Activated T-helper 1 cell treated with Interleukin-2 at 50 U/mL for 16 hours (primary cell): Measurements from ENCODE around the gene SLC26A6.

Experiments used
- DNase-seq: peaks from one replicate; pipeline ENCODE4 v3.0.0-alpha.2; 2020; ENCODE audit warnings: low read depth

Gene SLC26A6

GRCh38 chr3:48599077-48599501, 36.2 kb downstream of the SLC26A6 start:
- no peak for DNase-seq

GRCh38 chr3:48598323-48599076, 36.8 kb downstream of the SLC26A6 start:
- DNase-seq = no peak

GRCh38 chr3:48597408-48597800, 37.9 kb downstream of the SLC26A6 start:
- no peak for DNase-seq

GRCh38 chr3:48596676-48597407, 38.4 kb downstream of the SLC26A6 start:
- DNase-seq = no peak

GRCh38 chr3:48596157-48596556, 39.1 kb downstream of the SLC26A6 start:
- no peak for DNase-seq

DNA sequence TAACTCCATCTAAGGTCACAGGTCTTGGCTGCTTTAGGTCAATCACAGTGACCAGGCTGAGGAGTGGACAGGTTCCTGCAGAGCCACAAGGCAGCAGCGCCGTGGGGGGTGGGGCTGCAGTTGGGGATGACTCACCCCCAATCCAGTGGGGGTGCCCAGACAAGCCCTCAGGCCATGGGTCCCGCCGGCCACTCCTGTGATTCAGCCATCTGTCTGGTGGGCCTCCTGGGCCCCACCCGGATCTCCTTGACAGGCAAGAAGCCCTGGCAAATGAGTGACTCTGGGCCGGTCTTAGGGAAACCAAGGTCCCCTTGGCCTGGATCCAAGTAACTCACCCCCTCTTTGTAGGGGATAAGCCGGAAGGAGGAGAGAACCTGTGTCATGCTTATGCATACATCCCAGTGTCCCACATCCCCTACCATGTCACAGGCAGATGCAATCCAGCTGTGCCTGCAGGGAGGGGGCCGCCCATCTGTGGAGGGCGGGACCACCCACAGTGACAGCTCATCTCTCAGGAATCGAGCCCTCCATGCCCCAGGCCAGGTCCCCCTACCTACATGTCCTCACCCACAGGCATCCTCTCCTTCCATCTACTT, 39.6 kb downstream of the SLC26A6 start:
- DNase-seq = no peak

- no peak for DNase-seq
Measured at GRCh38 chr3:48595075-48595525, 40.2 kb downstream of the SLC26A6 start, which contains the start of gene COL7A1. Gene COL7A1 (minus strand): TSS chr3:48595329. CDS start chr3:48595159, 170 bp downstream.

DNA sequence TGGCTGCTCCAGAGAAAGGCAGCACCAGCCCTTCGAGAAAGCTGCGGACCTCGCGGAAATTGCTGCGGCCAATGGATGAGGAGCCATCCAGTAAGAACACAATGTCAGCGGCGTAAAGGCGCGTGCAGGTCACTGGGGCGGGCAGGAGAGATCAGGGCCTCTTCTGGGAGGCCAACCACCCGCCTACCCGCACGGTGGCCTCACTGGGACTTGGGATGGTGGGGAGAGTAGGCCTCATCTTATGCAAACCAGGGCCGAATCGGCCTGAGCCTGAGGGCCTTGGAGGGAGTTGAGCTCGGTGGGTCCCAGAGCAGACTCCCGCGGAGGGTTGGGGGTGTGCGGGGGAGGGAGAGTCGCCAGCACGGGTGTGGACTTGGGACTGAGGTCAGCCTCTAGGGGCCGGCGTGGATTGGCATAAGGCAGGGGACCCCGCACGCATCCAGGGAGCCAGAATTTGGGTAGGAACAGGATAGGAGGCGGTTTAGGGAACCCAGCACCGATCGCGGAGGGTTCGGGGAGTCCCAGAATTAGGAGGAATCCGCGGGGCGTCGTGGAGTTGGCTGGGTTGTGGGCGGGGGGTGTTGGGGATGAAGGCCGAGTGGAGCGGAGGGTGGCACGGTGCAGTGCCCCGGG, 40.7 kb downstream of the SLC26A6 start:
- DNase-seq = no peak

DNA sequence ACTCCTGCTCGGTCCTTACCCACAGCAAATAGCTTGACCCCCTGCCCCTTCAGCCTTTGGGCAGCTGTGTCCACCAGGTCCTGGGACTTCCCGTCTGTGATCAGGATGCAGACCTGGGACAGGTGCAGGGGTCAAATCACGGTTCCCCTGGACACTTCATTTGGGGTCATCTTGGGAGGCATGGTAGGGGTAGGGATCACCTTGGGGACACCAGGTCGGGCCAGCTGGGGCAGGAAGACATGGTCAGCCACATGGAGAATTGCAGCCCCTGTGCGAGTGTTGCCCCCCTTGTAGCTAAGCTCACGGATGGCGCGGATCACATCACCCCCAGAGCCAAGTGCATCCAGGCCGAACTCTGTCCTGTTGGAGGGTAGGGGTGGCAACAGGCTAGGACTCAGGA, 41.9 kb downstream of the SLC26A6 start:
- no peak for DNase-seq

DNA sequence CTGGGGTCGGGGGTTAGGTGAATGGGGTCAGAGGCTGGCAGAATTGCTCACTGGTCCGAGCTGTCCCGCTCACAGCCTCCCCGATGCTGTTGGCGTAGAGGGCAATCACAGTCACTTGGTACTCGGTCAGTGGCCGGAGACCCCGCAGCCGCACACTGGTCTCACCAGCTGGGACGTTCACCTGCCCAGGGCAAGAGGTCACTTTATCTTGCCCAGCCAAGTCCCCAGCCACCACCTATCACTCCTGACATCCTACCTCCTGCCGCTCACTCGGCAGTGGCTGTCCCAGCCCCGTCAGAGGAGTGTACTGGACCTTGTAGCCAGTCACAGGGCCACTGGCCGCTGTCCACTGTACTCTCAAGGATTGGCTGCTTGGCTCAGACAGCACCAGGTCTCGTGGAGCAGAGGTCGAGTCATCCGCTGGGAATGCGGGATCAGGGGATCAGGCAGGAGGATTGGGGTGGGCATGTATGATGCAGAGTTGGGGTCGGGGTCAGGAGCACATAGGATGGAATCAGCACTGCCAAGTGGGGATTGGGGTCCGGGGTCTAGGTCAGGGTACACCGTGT, 42.7 kb downstream of the SLC26A6 start:
- no peak for DNase-seq

DNA sequence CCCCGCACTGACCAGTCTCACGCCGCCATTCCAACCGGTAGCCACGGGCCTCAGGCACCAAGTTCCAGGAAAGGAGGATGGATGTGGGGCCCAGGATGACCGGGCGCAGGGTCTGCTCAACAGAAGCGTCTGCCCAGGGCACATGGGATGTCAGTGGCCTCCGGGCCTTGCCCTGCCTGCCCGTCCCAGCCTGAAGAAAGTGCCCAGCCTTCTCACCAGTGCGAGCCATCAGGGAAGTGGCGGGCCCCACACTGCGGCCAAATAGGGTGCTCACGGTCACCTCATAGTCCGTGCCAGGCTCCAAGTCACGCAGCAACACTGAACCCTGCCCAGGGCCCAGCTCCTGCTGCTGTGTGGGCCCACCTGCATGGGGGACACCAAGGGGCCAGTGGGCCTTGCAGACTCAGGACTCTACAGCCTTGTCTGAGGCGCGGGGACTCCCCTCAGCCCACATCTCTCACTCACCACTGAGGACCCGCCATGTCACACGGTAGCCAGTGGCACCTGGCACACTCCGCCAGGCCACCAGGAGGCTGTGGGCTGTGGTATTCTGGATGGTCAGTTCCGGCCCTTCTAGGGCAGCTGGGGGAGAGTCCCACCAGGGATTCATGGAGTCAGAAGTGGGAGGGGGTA, 43.3 kb downstream of the SLC26A6 start:
- no peak for DNase-seq

DNA sequence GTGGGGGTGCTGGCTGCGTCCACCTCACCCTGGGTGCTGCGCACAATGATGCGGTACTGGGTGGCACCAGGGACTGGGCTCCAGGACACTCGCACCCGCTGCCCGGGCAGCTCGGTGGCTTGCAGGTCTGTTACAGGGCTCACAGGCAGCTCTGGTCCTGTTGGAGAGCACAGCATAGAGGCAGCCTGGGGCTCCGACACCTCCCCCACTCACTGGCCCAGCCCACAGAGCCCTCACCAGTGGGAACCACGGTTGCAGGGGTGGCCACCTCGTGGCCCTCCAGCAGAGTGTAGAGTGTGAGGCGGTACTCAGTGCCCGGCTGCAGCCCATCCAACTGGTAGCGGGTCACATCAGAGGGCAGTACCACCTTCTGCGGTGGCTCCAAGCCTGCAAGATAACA, 43.8 kb downstream of the SLC26A6 start:
- no peak for DNase-seq

DNA sequence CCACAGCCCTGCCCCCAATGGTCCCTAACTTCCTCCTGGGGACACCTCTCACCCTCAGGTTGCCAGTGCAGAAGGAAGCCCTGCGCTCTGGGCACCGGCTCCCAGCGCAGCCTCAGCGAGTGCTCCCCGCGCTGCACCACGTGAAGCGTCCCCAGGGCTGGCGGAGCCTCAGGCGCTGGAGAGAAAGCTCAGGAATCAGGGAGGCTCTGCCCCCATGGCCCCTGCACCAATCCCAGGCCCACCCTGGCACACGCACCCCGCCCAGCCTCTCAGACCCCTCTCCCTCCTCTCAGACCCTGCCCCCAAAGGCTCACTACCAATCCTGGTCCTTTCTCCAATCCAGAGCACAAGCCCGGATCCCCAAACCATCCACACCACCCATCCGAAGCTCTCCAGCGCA, 47.0 kb downstream of the SLC26A6 start:
- DNase-seq = no peak

- no peak for DNase-seq
Measured at GRCh38 chr3:48587686-48588085, 47.6 kb downstream of the SLC26A6 start.

DNA sequence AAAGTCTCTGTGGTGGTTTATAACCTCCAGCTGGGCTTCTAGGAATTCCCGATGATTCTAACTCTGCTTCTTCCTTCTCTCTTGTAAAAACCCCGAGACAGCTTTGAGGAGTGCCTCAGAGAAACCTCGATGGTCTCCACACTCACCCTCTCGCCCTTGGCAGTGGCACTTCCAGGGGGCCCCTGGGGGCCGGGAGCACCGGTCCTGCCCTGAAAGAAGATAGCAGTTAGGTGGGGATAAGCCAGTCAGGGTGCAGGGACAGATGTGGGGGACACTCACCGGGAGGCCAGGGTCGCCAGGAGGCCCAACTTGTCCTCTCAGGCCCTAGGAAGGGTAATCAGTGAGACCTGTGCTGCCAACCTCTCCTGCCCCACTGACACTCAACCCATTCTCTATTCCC, 49.9 kb downstream of the SLC26A6 start:
- DNase-seq = no peak

GRCh38 chr3:48584836-48585235, 50.4 kb downstream of the SLC26A6 start:
- no peak for DNase-seq

GRCh38 chr3:48581621-48582481, 53.4 kb downstream of the SLC26A6 start:
- DNase-seq = no peak

GRCh38 chr3:48576647-48577046, 58.6 kb downstream of the SLC26A6 start:
- no peak for DNase-seq
